Subcutaneous adipose tissue (tissue), 4 donors: ENCODE data around the gene APMAP. TPM values are rescaled to one million over a fixed set of nuclear protein-coding genes. Genes with fewer than 3 reads are reported as not detected.

Source experiments
- CTCF ChIP-seq: fragments of 450-650 bp; IDR thresholded peaks from one replicate; pipeline ENCODE4 v1.5.1; 2016; ENCODE audit warnings: low read depth, mild to moderate bottlenecking, control low read depth, antibody characterized with exemption, moderate library complexity
- total RNA-seq, 4 donors: library from RNA; depleted of rRNA; stranded (reverse); fragments of >200 nt; gene quantifications; one replicate each; pipeline ENCODE4 v1.1.0, GENCODE V29; 2016

Gene APMAP
- total RNA-seq, 4 donors from 2014 or later, result 63.4 to 325 (median 240) TPM

- no peak for TF ChIP-seq CTCF
Measured at GRCh38 chr20:25023356-25023755, 30.8 kb upstream of the APMAP start.

DNA sequence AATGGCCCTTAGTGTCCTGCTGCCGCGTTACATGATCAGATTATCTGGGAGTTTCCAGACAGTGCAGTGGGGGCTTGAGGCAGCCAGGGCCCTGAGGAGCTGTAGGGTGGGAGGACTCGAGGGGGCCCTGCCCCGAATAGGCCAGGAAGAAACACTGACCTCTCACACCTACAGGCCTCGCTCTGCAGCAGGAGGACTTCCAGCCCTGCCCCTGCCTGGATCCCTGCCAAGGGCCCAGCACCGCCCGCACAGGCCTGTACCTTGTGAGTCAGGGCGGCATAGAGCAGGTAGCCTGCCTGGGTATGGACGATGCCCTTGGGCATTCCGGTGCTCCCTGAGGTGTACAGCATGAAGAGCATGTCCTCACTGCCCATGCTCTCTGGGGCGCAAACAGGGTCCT, 30.1 kb upstream of the APMAP start:
- TF ChIP-seq CTCF, result no peak

- no peak for TF ChIP-seq CTCF
Measured at GRCh38 chr20:25021336-25021735, 28.8 kb upstream of the APMAP start.

DNA sequence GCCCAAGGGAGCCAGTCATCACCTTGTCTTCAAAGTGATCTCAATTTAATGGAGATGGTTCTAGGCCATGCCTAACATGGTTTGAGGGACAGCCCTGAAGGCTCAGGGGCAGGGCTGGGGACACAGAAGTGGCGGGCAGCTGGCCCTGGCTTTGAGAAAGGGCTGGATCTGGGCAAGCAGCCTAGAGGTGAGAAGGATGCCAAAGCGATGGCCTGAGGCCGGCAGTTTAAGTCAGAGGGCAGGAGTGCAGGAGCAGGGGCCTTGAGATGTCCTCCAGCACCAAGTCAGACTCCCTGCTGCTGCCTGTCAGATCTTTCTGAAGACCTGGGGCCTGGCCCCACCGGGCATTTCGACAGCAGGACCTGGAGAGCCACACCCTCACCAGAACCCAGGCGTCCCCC, 28.4 kb upstream of the APMAP start:
- no peak for TF ChIP-seq CTCF

DNA sequence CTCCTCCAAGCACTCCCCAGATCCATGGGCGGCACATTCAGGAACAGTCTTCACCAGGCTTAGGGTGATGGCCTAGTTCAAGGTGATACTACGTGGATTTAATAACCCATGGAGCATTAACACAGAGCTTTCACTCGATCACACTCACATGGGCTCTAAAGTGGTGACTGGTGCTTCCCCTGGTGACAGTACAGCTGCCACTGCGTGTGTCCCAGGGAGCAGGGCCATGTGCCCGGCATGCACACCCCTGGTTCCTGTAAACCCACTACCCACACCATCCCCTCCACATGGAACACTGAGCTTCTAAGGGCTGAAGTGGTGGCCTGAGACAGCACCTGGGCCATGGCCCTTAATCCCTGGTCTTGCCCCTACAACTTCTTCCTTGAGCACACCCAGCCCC, 27.8 kb upstream of the APMAP start:
- TF ChIP-seq CTCF, result no peak

- TF ChIP-seq CTCF, result no peak
Measured at GRCh38 chr20:25019381-25020155, 27.0 kb upstream of the APMAP start.

DNA sequence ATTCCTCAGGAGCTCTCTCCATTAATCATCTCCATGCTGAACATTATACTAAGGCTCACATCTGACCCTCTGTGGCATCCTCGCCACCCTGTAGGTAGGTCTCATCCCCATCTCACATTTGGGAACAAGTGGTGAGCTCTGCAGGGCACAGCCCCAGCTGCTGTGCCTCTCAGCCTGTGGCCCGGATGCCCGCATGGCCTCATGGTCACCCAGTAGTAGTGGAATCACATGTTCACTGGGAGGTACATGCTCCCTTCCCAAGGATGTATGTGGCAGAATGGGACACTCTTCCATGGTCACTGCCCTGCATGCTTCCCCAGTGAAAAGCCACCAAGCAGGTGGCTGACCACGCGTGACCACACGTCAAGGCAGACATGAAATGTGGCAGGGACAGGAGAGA, 26.3 kb upstream of the APMAP start:
- no peak for TF ChIP-seq CTCF
